ENCODE measurements around the gene KLK3. TPM values are rescaled to one million over a fixed set of nuclear protein-coding genes. Genes with fewer than 3 reads are reported as not detected.

Gene KLK3
- total and polyA plus RNA-seq, 2 of the 8 experiments (the other 6 are each of a cell fraction or from before 2014, with no cell fraction given), result 0.08 TPM; not detected in 1

- no peak for TF ChIP-seq CBX5 (IDR thresholded peaks at IDR 0.05; ENCODE audit: low read depth, low read length)
- TF ChIP-seq SIRT6 (IDR thresholded peaks at IDR 0.05; ENCODE audit: low read length), result no peak
- no peak for TF ChIP-seq NANOG (IDR thresholded peaks at IDR 0.05; ENCODE audit: insufficient read depth, low read depth, low read length, poor library complexity, severe bottlenecking)
- TF ChIP-seq GTF2F1 (IDR thresholded peaks at IDR 0.05; ENCODE audit: borderline replicate concordance, low read depth, low read length), result no peak
- no peak for TF ChIP-seq RXRA (IDR thresholded peaks at IDR 0.05; ENCODE audit: insufficient read depth, low read depth, low read length)
- TF ChIP-seq CTCF (IDR thresholded peaks at IDR 0.05; ENCODE audit: control extremely low read depth in 1 of 3, insufficient read depth in 1 of 3, low read depth in 1 of 3, low read length in 3 of 3), result peak in 2 of 3 experiments; percentile 3 to 26; a peak in 2 of 4 replicates
- peak; percentile 55; the same call in 1 of the 2 replicates for TF ChIP-seq MAX (IDR thresholded peaks at IDR 0.05)
- TF ChIP-seq ATF3 (IDR thresholded peaks at IDR 0.05; ENCODE audit: insufficient read depth, low read depth, low read length), result no peak
- peak; percentile 89 for TF ChIP-seq KDM4A (IDR thresholded peaks at IDR 0.05; ENCODE audit: low read depth, low read length, severe bottlenecking)
- no peak for TF ChIP-seq HDAC2 (IDR thresholded peaks at IDR 0.05; ENCODE audit: borderline replicate concordance in 1 of 2, low read depth in 2 of 2, low read length in 2 of 2)
- TF ChIP-seq EGR1 (IDR thresholded peaks at IDR 0.05; ENCODE audit: borderline replicate concordance, low read depth, low read length), result no peak
- TF ChIP-seq TEAD4 (IDR thresholded peaks at IDR 0.05; ENCODE audit: low read depth, low read length), result no peak
- TF ChIP-seq ZNF274 (IDR thresholded peaks at IDR 0.05; ENCODE audit: borderline replicate concordance, extremely low read depth, low read length), result no peak
- TF ChIP-seq HDAC6 (IDR thresholded peaks at IDR 0.05; ENCODE audit: low read depth, low read length), result no peak
- no peak for TF ChIP-seq POU5F1 (IDR thresholded peaks at IDR 0.05; ENCODE audit: low read depth, low read length)
- TF ChIP-seq CREB1 (IDR thresholded peaks at IDR 0.05), result peak; percentile 83
- TF ChIP-seq TCF12 (IDR thresholded peaks at IDR 0.05; ENCODE audit: low read depth, low read length), result no peak
Measured at GRCh38 chr19:50835785-50836542, 18.8 kb upstream of the KLK3 start (continued).

All from H1 (cell line).